H7 (cell line): ENCODE measurements around the gene PARD3B. TPM values are rescaled to one million over a fixed set of nuclear protein-coding genes. Genes with fewer than 3 reads are reported as not detected.

Experiments used
- DNase-seq: peaks from one replicate; pipeline ENCODE4 v3.0.0; 2012
- H3K27me3 ChIP-seq: 2 replicates; pipeline ENCODE4 v1.6.0; 2011; ENCODE audit warnings: mild to moderate bottlenecking, low read length; ENCODE audit not compliant: control insufficient read depth, insufficient read depth
- H3K36me3 ChIP-seq: replicated peaks from 2 replicates; pipeline ENCODE4 v1.5.1; 2011; ENCODE audit warnings: low read length; ENCODE audit not compliant: control insufficient read depth, insufficient read depth
- H3K4me3 ChIP-seq: 2 replicates; pipeline ENCODE4 v1.5.1; 2011; ENCODE audit warnings: low read depth, mild to moderate bottlenecking, control low read depth, low read length, moderate library complexity; ENCODE audit not compliant: insufficient read depth
- total RNA-seq: library from RNA; depleted of rRNA; stranded (reverse); fragments of >200 nt; shearing (Covaris generic); gene quantifications from 2 replicates; pipeline ENCODE4 v1.2.3, GENCODE V29; 2014

Gene PARD3B
- total RNA-seq, 1 experiment from 2014 or later = 2.3 TPM

GRCh38 chr2:205590759-205591158, 1045.5 kb downstream of the PARD3B start:
- no peak for DNase-seq

DNA sequence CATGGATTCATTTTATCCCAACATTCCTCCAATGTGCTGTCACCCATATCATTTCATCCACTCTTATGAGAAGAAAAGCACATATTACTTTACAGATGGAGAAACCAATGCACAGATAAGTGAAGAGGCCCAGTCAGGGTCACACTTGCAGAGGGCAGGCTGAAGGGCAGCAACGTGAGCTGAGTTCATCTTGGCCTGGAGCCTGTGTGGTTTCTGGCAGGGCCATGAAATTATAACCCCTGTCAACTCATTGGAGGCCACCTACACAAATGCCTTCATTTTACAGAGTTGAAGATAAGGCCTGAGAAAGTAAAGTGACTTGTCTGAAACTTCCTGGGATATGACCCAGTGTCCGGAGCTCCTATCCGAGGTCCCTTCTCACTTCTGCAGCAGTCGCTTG, 1048.6 kb downstream of the PARD3B start:
- DNase-seq = no peak
- Histone ChIP-seq H3K4me3 (no peak overlapping the region), H3K27me3 (no peaks in the 10 kb centered on the region), H3K36me3 (no peaks in the 10 kb centered on the region)

More at GRCh38 chr2:205590759-205591158, 1045.5 kb downstream of the PARD3B start:
- Histone ChIP-seq H3K27me3 (no peaks in the 10 kb centered on the region), H3K36me3 (no peaks in the 10 kb centered on the region), H3K4me3 (no peak overlapping the region)

DNA sequence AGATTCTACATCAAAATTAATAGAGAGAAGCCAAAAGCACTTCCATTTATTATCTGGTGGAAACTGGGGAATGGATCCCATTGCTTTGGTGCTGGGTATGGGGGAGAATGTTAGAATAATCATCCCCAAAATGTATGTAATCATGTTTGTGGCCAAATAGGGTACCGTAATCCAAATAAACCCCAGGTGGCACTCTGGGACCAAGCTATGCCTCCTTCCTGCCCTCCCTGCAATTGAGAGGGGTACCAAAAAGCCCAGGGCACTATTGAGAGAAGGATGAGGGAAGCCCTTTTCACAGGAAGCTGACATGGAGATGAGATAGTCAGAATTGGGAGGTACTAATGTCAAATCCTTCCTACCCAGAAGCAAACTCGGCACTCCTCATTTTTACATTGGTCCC, 1051.3 kb downstream of the PARD3B start:
- Histone ChIP-seq H3K36me3 (no peaks in the 10 kb centered on the region), H3K27me3 (no peaks in the 10 kb centered on the region), H3K4me3 (no peak overlapping the region)
- DNase-seq = no peak

DNA sequence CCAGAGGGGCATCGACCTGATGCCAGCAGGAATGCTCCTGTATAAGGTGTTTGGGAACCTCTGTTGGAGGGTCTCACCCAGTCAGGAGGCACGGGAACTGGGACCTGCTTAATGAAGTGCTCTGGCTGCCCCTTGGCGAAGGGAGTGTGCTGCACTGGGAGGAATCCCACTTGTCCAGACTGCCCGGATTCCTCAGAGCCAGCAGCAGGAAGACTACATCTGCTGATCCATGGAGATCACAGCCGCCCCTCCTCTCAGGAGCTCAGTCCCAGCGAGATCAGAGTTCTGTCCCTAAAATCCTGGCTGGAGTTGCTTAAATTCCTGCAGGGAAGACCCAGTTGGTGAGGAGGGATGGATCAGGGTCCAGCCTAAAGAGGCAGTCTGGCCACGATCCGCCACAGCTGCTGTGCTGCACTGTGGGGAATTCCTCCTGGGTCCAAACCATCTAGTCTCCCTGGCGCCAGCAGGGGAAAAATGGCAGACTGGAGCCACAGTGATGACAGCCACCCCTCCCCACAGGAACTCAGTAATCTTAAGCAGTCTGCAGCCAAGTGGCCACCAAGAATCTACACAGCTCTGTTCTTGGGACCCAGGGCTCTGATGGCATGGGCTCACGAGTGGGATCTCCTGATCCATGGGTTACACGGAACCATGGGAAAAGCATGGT, 1060.5 kb downstream of the PARD3B start:
- Histone ChIP-seq H3K27me3 (no peaks in the 10 kb centered on the region), H3K4me3 (no peak overlapping the region), H3K36me3 (no peaks in the 10 kb centered on the region)
- DNase-seq = no peak

- Histone ChIP-seq H3K36me3 (no peaks in the 10 kb centered on the region), H3K27me3 (no peaks in the 10 kb centered on the region), H3K4me3 (no peak overlapping the region)
- DNase-seq = no peak
These were observed 1061.9 kb downstream of the PARD3B start for GRCh38 chr2:205607146-205607545.

DNA sequence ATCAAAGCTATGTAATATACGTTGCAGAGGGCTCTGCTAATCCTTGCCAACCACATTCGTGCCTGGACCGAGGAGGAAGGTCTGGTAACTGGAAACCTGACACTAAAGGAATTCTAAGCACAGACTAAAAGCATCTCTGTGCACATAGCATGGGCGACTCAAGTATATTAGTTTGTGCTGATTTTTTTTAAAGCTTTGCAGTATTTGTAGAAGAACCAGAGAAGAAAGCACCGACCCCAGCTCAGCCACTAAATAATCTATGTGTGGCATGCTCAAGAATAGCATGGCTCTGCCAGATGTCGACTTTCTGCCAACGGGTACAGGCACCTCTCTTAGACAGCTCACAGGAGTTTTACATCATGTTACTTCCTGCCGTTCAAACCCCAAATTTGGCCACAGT, 1063.8 kb downstream of the PARD3B start:
- H3K36me3 ChIP-seq = no peaks in the 10 kb centered on the region
- DNase-seq = no peak
- H3K27me3 ChIP-seq = no peaks in the 10 kb centered on the region
- H3K4me3 ChIP-seq = no peak overlapping the region

DNA sequence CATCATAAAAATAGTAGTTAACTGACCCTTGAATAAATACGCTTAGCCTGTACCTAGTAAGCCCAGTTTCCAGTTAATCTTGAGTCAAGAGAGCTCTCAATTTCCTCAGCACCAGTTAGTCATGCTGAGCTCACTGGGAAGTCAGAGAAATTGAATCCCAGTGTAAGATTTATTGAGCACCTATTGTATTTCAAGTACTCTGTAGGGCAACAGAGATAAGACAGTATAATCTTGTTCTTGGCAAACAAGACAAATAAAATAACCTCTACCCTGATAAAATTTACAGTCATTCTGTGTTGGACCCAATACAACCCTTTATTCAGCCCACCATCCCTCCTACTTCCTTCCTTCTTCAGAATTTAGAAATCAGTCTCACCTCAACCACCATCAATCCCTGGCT, 1065.2 kb downstream of the PARD3B start:
- DNase-seq = no peak
- H3K36me3 ChIP-seq = no peaks in the 10 kb centered on the region
- no peaks in the 10 kb centered on the region for H3K27me3 ChIP-seq
- H3K4me3 ChIP-seq = no peak overlapping the region

GRCh38 chr2:205612636-205613035, 1067.4 kb downstream of the PARD3B start:
- H3K4me3 ChIP-seq = no peak overlapping the region
- H3K27me3 ChIP-seq = no peaks in the 10 kb centered on the region
- DNase-seq = peak; percentile 15
- H3K36me3 ChIP-seq = no peaks in the 10 kb centered on the region

DNA sequence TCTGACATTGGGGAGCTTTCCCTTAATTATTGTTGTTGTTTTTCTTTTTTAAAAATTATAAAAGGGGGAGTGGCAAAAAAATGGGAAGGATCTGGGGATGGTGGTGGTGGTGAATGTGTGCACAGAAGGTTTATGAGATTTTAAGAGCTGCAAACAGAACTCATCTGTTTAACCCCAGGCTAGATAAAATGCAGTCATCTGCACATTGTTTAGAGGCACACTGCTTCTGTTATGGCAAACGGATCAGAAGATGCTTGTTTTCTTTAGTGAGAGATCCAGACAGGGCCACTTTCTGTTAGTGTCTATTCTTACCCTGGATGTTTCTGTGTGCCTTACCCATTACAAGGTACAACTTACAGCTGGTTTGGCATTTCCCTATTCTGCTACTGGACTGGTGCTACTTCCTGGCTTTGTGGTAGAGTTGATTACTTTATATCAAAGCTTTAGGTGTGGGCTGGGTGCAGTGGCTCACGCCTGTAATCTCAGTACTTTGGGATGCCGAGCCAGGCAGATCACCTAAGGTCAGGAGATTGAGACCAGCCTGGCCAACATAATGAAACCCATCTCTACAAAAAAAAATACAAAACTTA, 1068.8 kb downstream of the PARD3B start:
- Histone ChIP-seq H3K4me3 (no peak overlapping the region), H3K36me3 (no peaks in the 10 kb centered on the region), H3K27me3 (no peaks in the 10 kb centered on the region)
- DNase-seq = no peak

DNA sequence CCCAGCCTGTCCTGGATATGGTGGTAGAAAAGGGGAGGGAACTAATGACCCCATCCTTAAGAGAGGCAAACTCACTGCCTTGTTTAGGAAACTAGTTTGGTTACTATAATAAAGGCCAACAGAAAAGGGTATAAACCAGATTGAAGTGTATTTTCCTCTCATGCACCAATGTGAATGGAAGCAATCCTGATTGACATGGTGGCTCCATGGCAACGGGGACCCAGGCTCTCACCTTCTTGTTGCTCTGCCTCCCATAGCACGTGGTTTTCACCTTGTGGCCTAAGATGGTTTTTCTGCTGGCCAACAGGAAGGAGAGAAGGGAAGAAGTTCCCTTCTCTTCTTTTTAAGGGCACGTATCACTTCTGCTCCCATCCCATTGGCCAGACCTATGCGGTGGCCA, 1069.7 kb downstream of the PARD3B start:
- no peak overlapping the region for H3K4me3 ChIP-seq
- no peaks in the 10 kb centered on the region for H3K36me3 ChIP-seq
- H3K27me3 ChIP-seq = no peaks in the 10 kb centered on the region
- no peak for DNase-seq

GRCh38 chr2:205617905-205618304, 1072.6 kb downstream of the PARD3B start:
- Histone ChIP-seq H3K36me3 (no peaks in the 10 kb centered on the region), H3K4me3 (no peak overlapping the region), H3K27me3 (no peaks in the 10 kb centered on the region)
- no peak for DNase-seq

- Histone ChIP-seq H3K36me3 (no peaks in the 10 kb centered on the region), H3K4me3 (no peak overlapping the region), H3K27me3 (no peaks in the 10 kb centered on the region)
- DNase-seq = no peak
These were observed 1074.3 kb downstream of the PARD3B start for GRCh38 chr2:205619600-205619999.

- no peaks in the 10 kb centered on the region for H3K36me3 ChIP-seq
- DNase-seq = no peak
- H3K27me3 ChIP-seq = no peaks in the 10 kb centered on the region
- no peak overlapping the region for H3K4me3 ChIP-seq
These were observed 1081.8 kb downstream of the PARD3B start for GRCh38 chr2:205627085-205627484.

DNA sequence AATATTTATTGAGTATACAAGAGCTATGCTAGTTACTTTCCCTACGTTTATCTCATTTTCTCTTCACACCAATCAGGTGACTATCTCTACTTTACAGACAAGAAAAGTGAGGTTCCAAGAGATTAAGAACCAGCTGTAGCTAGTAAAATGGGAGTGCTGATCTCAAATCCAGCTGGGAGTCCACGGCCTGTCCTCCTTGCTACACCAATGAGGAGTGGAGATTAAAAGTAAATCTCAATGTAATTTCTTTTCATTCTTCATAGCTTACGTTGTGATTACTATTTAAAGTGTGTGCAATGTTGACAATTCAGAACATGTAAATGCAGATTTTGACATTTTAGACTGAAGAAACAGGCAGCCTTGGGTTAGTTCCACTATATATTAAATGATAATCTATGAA, 1083.1 kb downstream of the PARD3B start:
- no peak for DNase-seq
- no peaks in the 10 kb centered on the region for H3K27me3 ChIP-seq

DNA sequence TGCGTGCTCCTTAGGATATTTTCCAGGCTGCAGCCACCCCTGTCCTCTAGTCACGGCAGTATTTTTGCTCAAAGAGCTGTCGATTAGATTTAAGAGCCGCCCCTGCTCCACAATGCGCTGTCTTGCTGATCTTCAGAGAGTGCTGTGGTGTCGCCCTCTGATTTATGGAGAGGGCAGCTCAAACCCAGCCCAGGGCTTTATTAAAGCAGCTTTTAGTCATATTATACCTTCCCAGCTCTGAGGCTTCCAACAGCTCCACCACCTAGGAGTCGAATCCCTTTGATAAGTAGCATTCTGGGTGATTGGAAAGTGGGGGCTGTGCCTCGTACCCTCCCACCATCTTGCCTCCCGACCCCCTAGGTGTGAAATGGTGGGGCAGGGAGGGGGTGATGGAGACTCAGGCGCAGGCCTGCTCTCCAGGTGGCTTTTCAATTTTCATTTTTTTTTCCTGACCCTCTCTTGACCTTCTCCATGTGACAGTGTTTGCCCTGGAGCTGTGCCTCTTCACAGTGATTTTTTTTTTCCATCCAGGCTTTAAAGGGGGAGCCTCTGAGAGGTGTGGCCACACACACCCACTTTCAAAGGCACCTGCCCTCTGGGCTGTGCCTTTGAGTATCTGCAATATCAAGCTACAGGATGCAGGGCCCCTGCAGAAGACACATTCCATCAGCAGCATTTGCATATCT, 1084.0 kb downstream of the PARD3B start:
- no peaks in the 10 kb centered on the region for H3K36me3 ChIP-seq
- no peak for DNase-seq
- H3K27me3 ChIP-seq = no peaks in the 10 kb centered on the region
- H3K4me3 ChIP-seq = no peak overlapping the region

More for the DNA sequence above, 1083.1 kb downstream of the PARD3B start:
- no peaks in the 10 kb centered on the region for H3K36me3 ChIP-seq
- no peak overlapping the region for H3K4me3 ChIP-seq
